GM19463 (cell line): Measurements from ENCODE around the gene STARD8.
"Not testable (repeated sequence)": the region's sequence is repeated elsewhere in the genome, so short reads cannot be mapped to it uniquely, and the experiment has no call there.

Experiments
- ATAC-seq: cut with Tn5 transposase; IDR thresholded peaks from one replicate; pipeline ENCODE4 v1.9.1; 2021; ENCODE audit warnings: mild to moderate bottlenecking, moderate library complexity; ENCODE audit not compliant: unreplicated experiment

STARD8 gene

GRCh38 chrX:68656473-68656872 lies 9.0 kb downstream of the STARD8 start:
- not testable (repeated sequence) for ATAC-seq

DNA sequence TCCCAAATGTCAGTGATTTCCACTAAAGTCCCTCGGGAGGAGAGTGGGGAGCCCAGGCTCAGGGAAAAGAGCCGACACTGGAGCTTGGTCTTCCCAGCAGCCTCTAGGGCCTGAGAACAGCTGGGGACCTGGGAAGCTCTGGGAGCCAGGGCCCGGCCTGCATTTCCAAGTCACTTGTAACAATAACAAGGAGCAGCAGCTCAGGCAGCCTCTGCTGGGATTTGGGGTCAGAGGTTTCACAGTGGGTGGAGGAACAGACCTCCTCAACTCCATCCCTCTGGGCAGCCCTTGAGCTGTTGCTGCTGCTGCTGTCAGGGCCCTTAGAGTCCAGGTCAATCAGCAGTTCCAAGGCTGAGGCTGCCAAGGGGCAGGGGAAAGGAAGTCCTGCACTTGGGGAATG lies 11.1 kb downstream of the STARD8 start:
- no peak for ATAC-seq

- ATAC-seq: no peak
Observed at GRCh38 chrX:68659385-68659784, 11.9 kb downstream of the STARD8 start.

DNA sequence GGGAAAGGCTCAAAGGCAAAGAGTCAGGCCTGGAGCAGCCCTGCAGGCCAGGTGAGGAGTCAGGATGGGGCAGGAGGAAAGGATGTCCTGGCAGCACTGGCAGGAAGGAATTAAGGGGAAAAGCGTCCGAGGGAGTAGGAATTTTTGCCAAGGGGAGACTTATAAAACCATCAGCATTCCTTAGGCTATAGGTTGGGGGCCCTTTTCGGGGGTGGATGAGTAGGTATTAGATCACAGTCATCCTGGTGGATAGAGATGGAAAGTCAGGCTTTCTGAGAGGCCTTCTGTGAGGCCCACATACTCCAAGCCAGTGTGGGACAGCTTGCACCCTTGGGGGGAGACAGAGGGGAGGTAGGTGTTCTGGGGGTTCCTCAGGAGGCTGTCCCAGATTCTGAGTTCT lies 12.3 kb downstream of the STARD8 start:
- no peak for ATAC-seq

GRCh38 chrX:68660746-68661145 lies 13.3 kb downstream of the STARD8 start:
- no peak for ATAC-seq

- ATAC-seq: no peak
Observed at GRCh38 chrX:68665502-68665901, 18.0 kb downstream of the STARD8 start.

GRCh38 chrX:68666580-68666979 lies 19.1 kb downstream of the STARD8 start:
- ATAC-seq: no peak

GRCh38 chrX:68669094-68669860 lies 21.8 kb downstream of the STARD8 start:
- ATAC-seq: no peak

- no peak for ATAC-seq
Observed at GRCh38 chrX:68669871-68670270, 22.4 kb downstream of the STARD8 start.

- ATAC-seq: no peak
Observed at GRCh38 chrX:68671221-68671620, 23.8 kb downstream of the STARD8 start.

- ATAC-seq: no peak
Observed at GRCh38 chrX:68672581-68673318, 25.3 kb downstream of the STARD8 start.

GRCh38 chrX:68675571-68675970 lies 28.1 kb downstream of the STARD8 start:
- no peak for ATAC-seq

DNA sequence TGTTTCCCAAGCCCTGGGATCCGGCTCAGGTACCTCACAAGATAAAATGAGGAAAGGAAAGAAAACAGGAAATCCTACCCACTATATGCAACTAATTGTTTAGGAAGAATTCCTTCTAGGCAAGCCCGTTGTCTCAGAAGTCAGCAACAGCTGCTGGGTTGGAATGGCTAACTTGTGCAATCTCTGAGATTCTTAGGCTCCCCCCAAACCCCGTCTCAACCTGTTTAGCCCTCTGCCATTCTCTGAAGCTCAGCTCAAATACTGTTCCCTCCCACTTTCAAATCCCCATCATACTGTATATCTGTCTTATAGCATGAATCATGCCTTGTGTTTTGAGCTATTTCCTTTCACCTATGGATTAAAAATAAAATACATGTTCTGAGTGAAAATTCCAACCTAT lies 28.9 kb downstream of the STARD8 start:
- no peak for ATAC-seq

GRCh38 chrX:68677998-68678397 lies 30.5 kb downstream of the STARD8 start:
- no peak for ATAC-seq

DNA sequence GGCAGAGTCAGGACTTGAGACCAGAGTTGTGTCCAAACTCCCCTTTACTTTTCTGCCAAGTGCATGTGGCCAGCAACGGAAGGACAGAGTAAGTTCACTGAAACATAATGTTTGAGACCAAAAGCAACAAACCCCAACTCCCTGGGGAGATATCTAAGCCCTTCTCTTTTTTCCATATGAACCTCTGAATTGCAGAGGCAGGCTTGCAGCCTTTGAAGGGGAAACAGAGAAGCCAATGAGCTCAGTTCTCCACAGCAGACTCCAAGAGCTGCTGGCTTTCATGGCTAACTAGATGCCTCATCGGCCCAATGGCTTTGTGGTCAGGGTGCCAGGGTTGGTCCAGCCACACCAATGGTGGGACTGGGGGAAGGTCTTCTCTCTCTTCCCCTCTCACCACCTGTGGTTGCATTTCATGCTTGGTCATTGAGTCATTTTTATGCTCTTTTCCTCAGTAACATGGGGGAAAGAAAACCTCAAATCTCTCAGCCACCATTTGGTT lies 34.0 kb downstream of the STARD8 start:
- ATAC-seq: peak; percentile 52

DNA sequence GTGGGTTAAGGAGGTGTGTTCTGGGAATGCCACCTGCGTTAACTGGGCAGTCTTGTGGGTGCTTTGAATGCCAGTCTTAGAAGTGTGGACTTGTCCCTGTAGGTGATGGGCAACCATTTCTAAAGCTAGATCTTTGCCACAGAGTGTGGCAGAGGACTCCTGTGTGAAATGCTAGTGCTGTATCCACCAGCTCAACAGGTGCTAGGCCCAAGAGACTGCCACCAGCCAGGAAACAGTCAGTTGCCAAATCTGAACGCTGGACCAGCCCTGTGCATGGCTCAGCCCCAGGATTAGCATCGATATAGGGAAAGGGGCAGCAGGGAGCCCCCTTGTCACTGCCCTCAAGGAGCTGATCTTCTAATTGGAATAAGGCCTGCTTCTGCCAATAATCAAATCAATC lies 35.3 kb downstream of the STARD8 start:
- ATAC-seq: no peak

GRCh38 chrX:68683580-68683979 lies 36.1 kb downstream of the STARD8 start:
- ATAC-seq: no peak

DNA sequence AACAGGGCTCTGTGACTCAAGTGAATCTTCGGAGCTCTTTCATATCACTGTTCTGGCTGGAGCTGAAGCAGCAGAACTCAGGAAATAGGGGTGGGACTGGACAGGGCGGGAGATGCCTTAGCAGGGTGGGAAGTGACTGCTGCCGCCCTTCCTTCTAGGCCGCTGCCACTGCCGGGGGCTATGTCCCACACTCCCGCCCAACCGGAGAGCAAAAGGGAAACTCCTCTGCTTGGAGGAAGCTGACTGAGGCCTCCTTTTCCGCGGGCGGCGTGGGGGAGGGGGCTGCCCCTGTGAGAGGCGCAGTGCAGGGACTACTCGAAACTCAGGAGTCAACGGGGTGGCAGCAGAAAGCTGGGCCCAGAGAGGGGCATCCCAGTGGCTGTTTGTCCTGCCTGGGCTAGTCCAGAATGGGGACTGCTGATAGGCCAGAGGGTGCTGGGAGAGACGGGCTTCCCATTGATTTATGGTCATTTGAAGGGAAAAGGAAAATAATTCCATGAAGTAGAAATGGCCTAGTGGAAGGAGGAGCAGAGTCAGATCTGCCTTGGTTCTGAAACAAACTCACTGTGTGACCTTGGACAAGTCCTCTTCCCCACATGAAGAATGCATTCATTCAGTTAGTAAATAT lies 36.9 kb downstream of the STARD8 start:
- ATAC-seq: no peak

DNA sequence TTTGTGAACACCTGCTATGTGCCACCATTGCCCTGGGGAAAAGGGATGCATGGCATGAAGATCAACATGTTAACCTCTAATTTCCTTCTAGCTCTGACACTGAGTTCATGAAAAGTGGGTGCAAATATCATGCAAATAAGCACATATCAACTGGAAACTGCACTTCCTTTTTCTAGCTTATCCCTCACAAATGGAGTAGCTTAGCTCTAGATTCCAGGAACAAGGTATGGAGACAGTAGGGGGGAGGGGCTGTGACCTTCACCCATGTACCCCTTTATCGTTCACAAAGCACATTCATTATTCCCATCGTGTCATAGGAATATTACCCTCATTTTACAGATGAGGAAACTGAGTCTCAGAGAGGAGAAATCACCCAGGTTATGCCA lies 37.4 kb downstream of the STARD8 start:
- no peak for ATAC-seq

- no peak for ATAC-seq
Observed at GRCh38 chrX:68685685-68686084, 38.2 kb downstream of the STARD8 start.

DNA sequence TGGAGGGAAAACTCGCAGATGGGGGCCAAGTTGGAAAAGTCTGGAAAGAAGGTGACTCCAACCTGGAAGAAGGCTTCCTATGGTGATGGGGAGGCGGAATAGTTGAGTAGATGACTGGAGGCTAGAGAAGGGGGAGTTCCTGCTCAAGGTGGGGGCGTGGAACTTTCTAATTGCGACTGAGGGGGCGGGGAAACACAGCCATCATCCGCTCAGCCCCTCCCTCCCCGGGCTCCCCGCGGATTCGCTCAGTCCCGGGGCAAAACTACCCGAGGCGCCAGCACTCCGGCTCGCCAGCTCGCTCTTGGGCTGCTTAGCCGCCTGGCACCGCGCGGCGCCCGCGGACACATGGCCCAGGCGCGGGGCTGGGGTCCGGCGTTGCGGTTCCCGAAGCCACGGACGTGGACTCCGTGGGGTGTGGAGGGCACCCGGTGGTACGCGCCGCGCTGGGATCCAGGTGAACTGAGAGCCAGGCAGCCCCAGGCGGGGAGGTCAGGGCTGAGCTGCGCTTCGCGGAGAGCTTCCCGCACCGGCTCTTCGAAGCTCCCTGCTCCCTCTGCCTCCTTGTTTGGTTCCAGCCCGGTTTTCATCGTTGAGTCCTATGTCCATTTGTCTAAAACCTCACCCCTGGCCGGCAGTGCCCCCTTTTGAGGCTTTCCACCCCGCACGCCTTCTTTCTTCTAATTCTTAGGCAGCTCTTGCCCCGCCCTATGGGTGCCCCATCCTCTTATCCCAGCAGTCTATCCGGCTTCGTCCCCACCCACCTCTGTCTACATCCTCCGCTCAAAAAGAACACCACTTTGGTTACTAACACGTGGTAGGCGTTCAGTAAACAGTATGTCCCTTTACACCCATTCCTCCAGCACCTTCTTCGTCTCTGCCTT lies 38.9 kb downstream of the STARD8 start:
- peak; percentile 24 for ATAC-seq
